WTC11 (cell line): ENCODE measurements around the gene PTPRH. TPM values are rescaled to one million over a fixed set of nuclear protein-coding genes. Genes with fewer than 3 reads are reported as not detected.

Experiments
- ATAC-seq: fragments of 200-7000 bp; cut with Tn5 transposase; 2 replicates; pipeline ENCODE4 v1.10.0; 2021; ENCODE audit warnings: mild to moderate bottlenecking, moderate library complexity
- CTCF ChIA-PET: fragments of 300-600 bp; sonication (Branson Sonifier 250); formaldehyde crosslinking; loops from one replicate; lab custom pipeline; 2021; ENCODE audit warnings: antibody characterized with exemption; lab: Charles Lee
- POLR2A ChIA-PET: fragments of 350-600 bp; sonication (Branson Sonifier 250); formaldehyde crosslinking; loops from one replicate; lab custom pipeline; 2021; ENCODE audit warnings: antibody characterized with exemption; lab: Charles Lee
- DNase-seq: peaks from one replicate; pipeline ENCODE4 v3.0.0; 2021; ENCODE audit warnings: low spot score
- H3K27ac Mint-ChIP-seq: 2 replicates; pipeline ENCODE4 v1.8.0; 2021; ENCODE audit warnings: mixed read lengths
- H3K27me3 Mint-ChIP-seq: 2 replicates; pipeline ENCODE4 v1.8.0; 2021; ENCODE audit warnings: low read depth, mild to moderate bottlenecking, moderate library complexity, mixed read lengths
- H3K36me3 Mint-ChIP-seq: 2 replicates; pipeline ENCODE4 v1.8.0; 2021; ENCODE audit warnings: mixed read lengths
- H3K4me1 Mint-ChIP-seq: 2 replicates; pipeline ENCODE4 v1.8.0; 2022; ENCODE audit warnings: mixed read lengths
- H3K4me3 Mint-ChIP-seq: 2 replicates; pipeline ENCODE4 v1.8.0; 2021; ENCODE audit warnings: mild to moderate bottlenecking, moderate library complexity, mixed read lengths
- H3K9me3 Mint-ChIP-seq: 2 replicates; pipeline ENCODE4 v1.8.0; 2021; ENCODE audit warnings: mixed read lengths
- CREM ChIP-seq: sonication (generic); formaldehyde crosslinking; IDR thresholded peaks from 2 replicates; pipeline ENCODE4 v1.8.1; 2022; ENCODE audit warnings: mild to moderate bottlenecking, missing genetic modification reagents, moderate library complexity
- ETV6 ChIP-seq: sonication (generic); formaldehyde crosslinking; IDR thresholded peaks from 2 replicates; pipeline ENCODE4 v1.8.1; 2022; ENCODE audit warnings: mild to moderate bottlenecking, missing genetic modification reagents
- SOX15 ChIP-seq: fragments of 250-450 bp; sonication (Bioruptor Pico); IDR thresholded peaks from 2 replicates; pipeline ENCODE4 v1.9.0; 2021; ENCODE audit warnings: mild to moderate bottlenecking
- SP1 ChIP-seq: sonication (generic); formaldehyde crosslinking; conservative IDR thresholded peaks from 2 replicates; pipeline ENCODE4 v1.8.1; 2022; ENCODE audit warnings: missing genetic modification reagents
- total RNA-seq: library from RNA; stranded (reverse); gene quantifications from 3 replicates; pipeline ENCODE4 v1.2.3, GENCODE V29; 2021
- TF ChIP-seq, protein P1 (sequence below): sonication (generic); formaldehyde crosslinking; IDR thresholded peaks from 2 replicates; pipeline ENCODE4 v1.8.0; 2022; ENCODE audit warnings: missing genetic modification reagents
- TF ChIP-seq, protein P2 (sequence below): fragments of 250-450 bp; sonication (Bioruptor Pico); IDR thresholded peaks from 2 replicates; pipeline ENCODE4 v1.9.0; 2021; ENCODE audit warnings: mild to moderate bottlenecking
- TF ChIP-seq, protein P3 (sequence below): fragments of 250-450 bp; sonication (Bioruptor Pico); IDR thresholded peaks from 2 replicates; pipeline ENCODE4 v1.9.0; 2021; ENCODE audit warnings: mild to moderate bottlenecking
- TF ChIP-seq, protein P4 (sequence below): fragments of 250-450 bp; sonication (Bioruptor Pico); IDR thresholded peaks from 2 replicates; pipeline ENCODE4 v2.1.2; 2022; ENCODE audit warnings: mild to moderate bottlenecking, moderate library complexity
- TF ChIP-seq, protein P5 (sequence below): sonication (generic); formaldehyde crosslinking; IDR thresholded peaks from 2 replicates; pipeline ENCODE4 v1.8.0; 2022; ENCODE audit warnings: mild to moderate bottlenecking, missing genetic modification reagents

The PTPRH gene
- total RNA-seq, 1 experiment from 2014 or later = 0.63 TPM

DNA sequence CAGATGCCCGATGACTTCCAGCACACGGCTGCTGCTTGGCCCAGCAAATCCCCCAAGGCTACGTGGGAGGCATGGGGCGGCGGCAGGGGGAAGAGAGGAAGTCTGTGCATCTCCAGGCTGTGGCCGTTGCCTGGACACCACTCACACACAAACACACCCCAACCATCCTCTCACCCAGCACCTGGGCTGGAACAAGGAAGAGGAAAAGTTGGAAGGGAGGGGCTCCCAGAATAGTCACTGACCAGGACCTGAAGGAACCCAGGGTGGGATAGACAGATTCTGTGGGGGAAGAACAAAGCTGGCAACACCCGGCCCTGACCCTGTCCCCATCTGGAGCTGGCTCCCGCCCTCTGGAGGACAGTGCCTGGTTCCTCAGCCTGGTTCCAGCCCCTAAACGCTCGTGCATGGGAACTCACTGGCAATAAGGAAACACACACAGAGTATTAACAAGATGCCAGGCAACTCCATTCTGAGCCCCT lies 38.4 kb upstream of the PTPRH start (continued):
- TF ChIP-seq, protein P1, sequence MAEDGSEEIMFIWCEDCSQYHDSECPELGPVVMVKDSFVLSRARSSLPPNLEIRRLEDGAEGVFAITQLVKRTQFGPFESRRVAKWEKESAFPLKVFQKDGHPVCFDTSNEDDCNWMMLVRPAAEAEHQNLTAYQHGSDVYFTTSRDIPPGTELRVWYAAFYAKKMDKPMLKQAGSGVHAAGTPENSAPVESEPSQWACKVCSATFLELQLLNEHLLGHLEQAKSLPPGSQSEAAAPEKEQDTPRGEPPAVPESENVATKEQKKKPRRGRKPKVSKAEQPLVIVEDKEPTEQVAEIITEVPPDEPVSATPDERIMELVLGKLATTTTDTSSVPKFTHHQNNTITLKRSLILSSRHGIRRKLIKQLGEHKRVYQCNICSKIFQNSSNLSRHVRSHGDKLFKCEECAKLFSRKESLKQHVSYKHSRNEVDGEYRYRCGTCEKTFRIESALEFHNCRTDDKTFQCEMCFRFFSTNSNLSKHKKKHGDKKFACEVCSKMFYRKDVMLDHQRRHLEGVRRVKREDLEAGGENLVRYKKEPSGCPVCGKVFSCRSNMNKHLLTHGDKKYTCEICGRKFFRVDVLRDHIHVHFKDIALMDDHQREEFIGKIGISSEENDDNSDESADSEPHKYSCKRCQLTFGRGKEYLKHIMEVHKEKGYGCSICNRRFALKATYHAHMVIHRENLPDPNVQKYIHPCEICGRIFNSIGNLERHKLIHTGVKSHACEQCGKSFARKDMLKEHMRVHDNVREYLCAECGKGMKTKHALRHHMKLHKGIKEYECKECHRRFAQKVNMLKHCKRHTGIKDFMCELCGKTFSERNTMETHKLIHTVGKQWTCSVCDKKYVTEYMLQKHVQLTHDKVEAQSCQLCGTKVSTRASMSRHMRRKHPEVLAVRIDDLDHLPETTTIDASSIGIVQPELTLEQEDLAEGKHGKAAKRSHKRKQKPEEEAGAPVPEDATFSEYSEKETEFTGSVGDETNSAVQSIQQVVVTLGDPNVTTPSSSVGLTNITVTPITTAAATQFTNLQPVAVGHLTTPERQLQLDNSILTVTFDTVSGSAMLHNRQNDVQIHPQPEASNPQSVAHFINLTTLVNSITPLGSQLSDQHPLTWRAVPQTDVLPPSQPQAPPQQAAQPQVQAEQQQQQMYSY = no peak
- TF ChIP-seq, all 79 proteins: peak for 0

DNA sequence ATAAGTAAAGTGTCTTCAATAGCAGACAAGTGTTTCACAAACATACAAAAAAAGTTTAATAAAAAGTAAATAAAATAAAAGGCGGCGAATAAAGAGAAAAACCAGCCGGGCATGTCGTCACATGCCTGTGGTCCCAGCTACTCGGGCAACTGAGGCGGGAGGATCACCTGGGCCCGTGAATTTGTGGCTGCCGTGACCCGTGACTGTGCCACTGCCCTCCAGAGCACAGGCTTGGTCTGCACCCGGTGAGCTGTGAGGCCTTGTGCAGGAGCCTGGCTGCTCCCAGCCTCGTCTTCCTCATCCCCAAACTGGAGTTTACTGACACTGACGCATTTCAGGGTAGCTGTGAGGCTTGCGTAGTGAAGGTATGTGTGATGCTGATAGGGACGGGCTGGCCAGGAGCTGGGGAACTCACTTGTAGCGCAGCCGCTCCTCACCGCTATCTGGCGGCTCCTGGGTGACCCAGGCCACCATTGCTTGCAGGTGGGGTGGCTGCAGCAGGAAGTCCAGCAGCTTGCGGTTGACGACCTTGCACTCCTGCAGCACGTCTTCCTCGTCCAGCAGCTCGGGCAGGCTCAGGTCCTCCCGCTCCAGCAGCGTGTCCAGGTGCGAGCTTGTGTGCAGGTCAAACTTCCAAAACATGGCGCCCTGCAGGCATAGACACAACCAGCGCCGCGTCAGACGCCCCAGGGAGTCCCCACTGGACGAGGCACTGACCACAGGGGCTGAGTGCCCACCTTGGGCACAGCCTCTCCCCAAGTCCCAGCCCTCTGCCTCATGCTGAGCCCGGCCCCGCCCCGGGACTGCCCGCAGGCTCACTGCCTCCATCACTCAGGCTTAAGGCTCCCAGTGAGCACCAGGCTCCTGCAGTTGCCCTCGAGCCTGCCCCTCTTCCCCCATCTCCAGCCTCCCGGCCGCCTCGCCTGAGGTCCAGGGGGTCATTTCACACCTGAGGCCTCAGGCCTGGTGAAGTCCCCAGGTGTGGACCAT lies 37.5 kb upstream of the PTPRH start:
- peaks cover 28% of the 10 kb centered on the region for H3K36me3 Mint-ChIP-seq
- no peak overlapping the region for H3K4me3 Mint-ChIP-seq
- ChIA-PET POLR2A (interaction anchor here (0.7 kb wide), 1 partner anchor 55 kb away, joined by 7 read pairs; no protein-coding TSS in a partner anchor), CTCF (interaction anchor here (0.6 to 0.8 kb wide), 2 partner anchors 13 to 106 kb away, joined by 3 to 5 read pairs; no protein-coding TSS in a partner anchor)
- no peak for TF ChIP-seq ETV6 (CRISPR knock-in tag)
- TF ChIP-seq SP1 (CRISPR knock-in tag) = no peak
- TF ChIP-seq CREM (CRISPR knock-in tag) = no peak
- TF ChIP-seq, protein P2, sequence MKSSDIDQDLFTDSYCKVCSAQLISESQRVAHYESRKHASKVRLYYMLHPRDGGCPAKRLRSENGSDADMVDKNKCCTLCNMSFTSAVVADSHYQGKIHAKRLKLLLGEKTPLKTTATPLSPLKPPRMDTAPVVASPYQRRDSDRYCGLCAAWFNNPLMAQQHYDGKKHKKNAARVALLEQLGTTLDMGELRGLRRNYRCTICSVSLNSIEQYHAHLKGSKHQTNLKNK (CRISPR knock-in tag) = no peak
- TF ChIP-seq, protein P3, sequence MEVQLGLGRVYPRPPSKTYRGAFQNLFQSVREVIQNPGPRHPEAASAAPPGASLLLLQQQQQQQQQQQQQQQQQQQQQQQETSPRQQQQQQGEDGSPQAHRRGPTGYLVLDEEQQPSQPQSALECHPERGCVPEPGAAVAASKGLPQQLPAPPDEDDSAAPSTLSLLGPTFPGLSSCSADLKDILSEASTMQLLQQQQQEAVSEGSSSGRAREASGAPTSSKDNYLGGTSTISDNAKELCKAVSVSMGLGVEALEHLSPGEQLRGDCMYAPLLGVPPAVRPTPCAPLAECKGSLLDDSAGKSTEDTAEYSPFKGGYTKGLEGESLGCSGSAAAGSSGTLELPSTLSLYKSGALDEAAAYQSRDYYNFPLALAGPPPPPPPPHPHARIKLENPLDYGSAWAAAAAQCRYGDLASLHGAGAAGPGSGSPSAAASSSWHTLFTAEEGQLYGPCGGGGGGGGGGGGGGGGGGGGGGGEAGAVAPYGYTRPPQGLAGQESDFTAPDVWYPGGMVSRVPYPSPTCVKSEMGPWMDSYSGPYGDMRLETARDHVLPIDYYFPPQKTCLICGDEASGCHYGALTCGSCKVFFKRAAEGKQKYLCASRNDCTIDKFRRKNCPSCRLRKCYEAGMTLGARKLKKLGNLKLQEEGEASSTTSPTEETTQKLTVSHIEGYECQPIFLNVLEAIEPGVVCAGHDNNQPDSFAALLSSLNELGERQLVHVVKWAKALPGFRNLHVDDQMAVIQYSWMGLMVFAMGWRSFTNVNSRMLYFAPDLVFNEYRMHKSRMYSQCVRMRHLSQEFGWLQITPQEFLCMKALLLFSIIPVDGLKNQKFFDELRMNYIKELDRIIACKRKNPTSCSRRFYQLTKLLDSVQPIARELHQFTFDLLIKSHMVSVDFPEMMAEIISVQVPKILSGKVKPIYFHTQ (CRISPR knock-in tag) = no peak
- no peak for TF ChIP-seq SOX15 (CRISPR knock-in tag)
- TF ChIP-seq, protein P1 = no peak
- TF ChIP-seq, protein P4, sequence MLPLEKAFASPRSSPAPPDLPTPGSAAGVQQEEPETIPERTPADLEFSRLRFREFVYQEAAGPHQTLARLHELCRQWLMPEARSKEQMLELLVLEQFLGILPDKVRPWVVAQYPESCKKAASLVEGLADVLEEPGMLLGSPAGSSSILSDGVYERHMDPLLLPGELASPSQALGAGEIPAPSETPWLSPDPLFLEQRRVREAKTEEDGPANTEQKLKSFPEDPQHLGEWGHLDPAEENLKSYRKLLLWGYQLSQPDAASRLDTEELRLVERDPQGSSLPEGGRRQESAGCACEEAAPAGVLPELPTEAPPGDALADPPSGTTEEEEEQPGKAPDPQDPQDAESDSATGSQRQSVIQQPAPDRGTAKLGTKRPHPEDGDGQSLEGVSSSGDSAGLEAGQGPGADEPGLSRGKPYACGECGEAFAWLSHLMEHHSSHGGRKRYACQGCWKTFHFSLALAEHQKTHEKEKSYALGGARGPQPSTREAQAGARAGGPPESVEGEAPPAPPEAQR (CRISPR knock-in tag) = no peak
- TF ChIP-seq, protein P5, sequence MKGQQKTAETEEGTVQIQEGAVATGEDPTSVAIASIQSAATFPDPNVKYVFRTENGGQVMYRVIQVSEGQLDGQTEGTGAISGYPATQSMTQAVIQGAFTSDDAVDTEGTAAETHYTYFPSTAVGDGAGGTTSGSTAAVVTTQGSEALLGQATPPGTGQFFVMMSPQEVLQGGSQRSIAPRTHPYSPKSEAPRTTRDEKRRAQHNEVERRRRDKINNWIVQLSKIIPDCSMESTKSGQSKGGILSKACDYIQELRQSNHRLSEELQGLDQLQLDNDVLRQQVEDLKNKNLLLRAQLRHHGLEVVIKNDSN (CRISPR knock-in tag) = no peak
- no peaks in the 10 kb centered on the region for H3K27me3 Mint-ChIP-seq
- peak overlapping the region; percentile 53; the same call in 1 of the 2 replicates for H3K27ac Mint-ChIP-seq
- ATAC-seq (no peak), DNase-seq (no peak)
- H3K9me3 Mint-ChIP-seq = no peaks in the 10 kb centered on the region
- H3K4me1 Mint-ChIP-seq = no peaks in the 10 kb centered on the region
